ENCODE results near the gene CELF1. TPM values are rescaled to one million over a fixed set of nuclear protein-coding genes. Genes with fewer than 3 reads are reported as not detected.

CELF1 gene
- polyA plus RNA-seq, 1 of the 3 experiments (the other 2 are of a cell fraction), result 47.5 TPM

GRCh38 chr11:47442514-47442913 is 110.4 kb downstream of the CELF1 start:
- Histone ChIP-seq H3K9me2 (no peaks in the 10 kb centered on the region), H3F3A (replicated peaks; ENCODE audit: insufficient read depth) (no peaks in the 10 kb centered on the region), H3K4me1 (ENCODE audit: control insufficient read depth in 1 of 2, insufficient read depth in 2 of 2, low read depth in 1 of 2, low read length in 1 of 2) (no peaks in the 10 kb centered on the region; a peak in 1 of 4 replicates), H3K9ac (no peak overlapping the region), H2AFZ (ENCODE audit: low read depth) (no peak overlapping the region), H3K27me3 (ENCODE audit: insufficient read depth) (no peaks in the 10 kb centered on the region), H4K20me1 (ENCODE audit: insufficient read depth) (no peaks in the 10 kb centered on the region), H3K4me3 (ENCODE audit: low read depth in 2 of 2, low read length in 1 of 2) (no peak overlapping the region), H3K36me3 (replicated peaks in 1 of 2; ENCODE audit: control insufficient read depth in 1 of 2, insufficient read depth in 2 of 2, low read length in 1 of 2) (no peaks in the 10 kb centered on the region), H3K9me3 (no peaks in the 10 kb centered on the region), H3K4me2 (no peak overlapping the region), H3K27ac (ENCODE audit: low read depth in 2 of 2, low read length in 1 of 2) (no peak overlapping the region), H3K79me2 (ENCODE audit: insufficient read depth) (no peaks in the 10 kb centered on the region)
- no peak for TF ChIP-seq MXI1 (IDR thresholded peaks at IDR 0.05; ENCODE audit: low read depth, low read length)
- TF ChIP-seq EZH2phosphoT487 (IDR thresholded peaks at IDR 0.05; ENCODE audit: borderline replicate concordance, low read depth), result no peak
- no peak for TF ChIP-seq CTCF (IDR thresholded peaks at IDR 0.05)
- TF ChIP-seq TEAD4 (IDR thresholded peaks at IDR 0.05; ENCODE audit: borderline replicate concordance, insufficient read depth), result no peak
- no peak for TF ChIP-seq YY1 (IDR thresholded peaks at IDR 0.05; ENCODE audit: low read depth)
- no peak for TF ChIP-seq PBX3 (IDR thresholded peaks at IDR 0.05)
- no peak for TF ChIP-seq CHD2 (IDR thresholded peaks at IDR 0.05; ENCODE audit: low read length, partially characterized antibody)
- no peak for TF ChIP-seq GATA2 (CRISPR knock-in tag; IDR thresholded peaks at IDR 0.05)
- no peak for TF ChIP-seq TCF12 (IDR thresholded peaks at IDR 0.05)
- TF ChIP-seq IRF3 (IDR thresholded peaks at IDR 0.05; ENCODE audit: low read depth, low read length), result no peak
- no peak for TF ChIP-seq SMC3 (IDR thresholded peaks at IDR 0.05; ENCODE audit: low read depth, low read length)
- TF ChIP-seq FOSL2 (IDR thresholded peaks at IDR 0.05; ENCODE audit: borderline replicate concordance, low read depth), result no peak
- CTCF ChIA-PET, result interaction anchor here (1.4 to 3.1 kb wide), 4 partner anchors 11 to 111 kb away, joined by 4 to 16 read pairs (median 8); partner anchors contain the start of gene CELF1
- DNase-seq, result no peak
- 82% methylated on average over 6 of the region's 8 CpGs for WGBS (ENCODE audit: low lambda C conversion rate)
- POLR2A ChIA-PET, result no interaction called here

- no peak overlapping the region for H3K9ac ChIP-seq
- WGBS (ENCODE audit: low lambda C conversion rate), result 90% methylated on average over 12 of the region's 12 CpGs
- no peaks in the 10 kb centered on the region for H3K27me3 ChIP-seq (ENCODE audit: insufficient read depth)
- TF ChIP-seq ELF1 (IDR thresholded peaks at IDR 0.05) (no peak), FOSL2 (IDR thresholded peaks at IDR 0.05; ENCODE audit: borderline replicate concordance, low read depth) (no peak), RCOR1 (IDR thresholded peaks at IDR 0.05; ENCODE audit: low read length) (no peak), EP300 (IDR thresholded peaks at IDR 0.05; ENCODE audit: borderline replicate concordance in 1 of 2, low read depth in 1 of 2, low read length in 1 of 2) (no peak), USF2 (IDR thresholded peaks at IDR 0.05; ENCODE audit: borderline replicate concordance, low read depth, low read length) (no peak), NFIC (IDR thresholded peaks at IDR 0.05; ENCODE audit: borderline replicate concordance) (no peak), FOXM1 (IDR thresholded peaks at IDR 0.05; ENCODE audit: low read depth) (no peak)
- H3F3A ChIP-seq (replicated peaks; ENCODE audit: insufficient read depth), result no peaks in the 10 kb centered on the region
- H4K20me1 ChIP-seq (ENCODE audit: insufficient read depth), result no peaks in the 10 kb centered on the region
- H3K4me2 ChIP-seq, result no peak overlapping the region
- no peaks in the 10 kb centered on the region for H3K79me2 ChIP-seq (ENCODE audit: insufficient read depth)
- no peaks in the 10 kb centered on the region; a peak in 1 of 4 replicates for H3K4me1 ChIP-seq (ENCODE audit: control insufficient read depth in 1 of 2, insufficient read depth in 2 of 2, low read depth in 1 of 2, low read length in 1 of 2)
- ChIA-PET CTCF (interaction anchor here (1.5 kb wide), 1 partner anchor 13 kb away, joined by 5 read pairs; no protein-coding TSS in a partner anchor), POLR2A (no interaction called here)
- H3K9me3 ChIP-seq, result no peaks in the 10 kb centered on the region
- H3K27ac ChIP-seq (ENCODE audit: low read depth in 2 of 2, low read length in 1 of 2), result no peak overlapping the region
- no peak overlapping the region for H2AFZ ChIP-seq (ENCODE audit: low read depth)
- no peak overlapping the region for H3K4me3 ChIP-seq (ENCODE audit: low read depth in 2 of 2, low read length in 1 of 2)
- H3K9me2 ChIP-seq, result no peaks in the 10 kb centered on the region
- no peak for DNase-seq
- H3K36me3 ChIP-seq (replicated peaks in 1 of 2; ENCODE audit: control insufficient read depth in 1 of 2, insufficient read depth in 2 of 2, low read length in 1 of 2), result no peaks in the 10 kb centered on the region
Observed at GRCh38 chr11:47441421-47441820, 111.5 kb downstream of the CELF1 start.
